Peyer's patch (tissue), 4 donors: ENCODE results near the gene C1orf35.

Experiments
- POLR2A ChIP-seq, 2 donors: fragments of 450-650 bp; IDR thresholded peaks; one replicate each; pipeline ENCODE4 v1.5.1; 2017; ENCODE audit warnings: antibody characterized with exemption in 2 of 2, mild to moderate bottlenecking in 2 of 2, moderate library complexity in 2 of 2
- TF ChIP-seq, protein P1 (sequence below), 6 experiments: fragments of 450-650 bp in 4 of 6; fragments of 200-600 bp in 2 of 6; sonication (generic) in 1 of 6; IDR thresholded peaks; one replicate each; pipeline ENCODE4 v1.5.1; 2017 to 2019; ENCODE audit warnings: antibody characterized with exemption in 6 of 6, mild to moderate bottlenecking in 3 of 6, moderate library complexity in 1 of 6

DNA sequence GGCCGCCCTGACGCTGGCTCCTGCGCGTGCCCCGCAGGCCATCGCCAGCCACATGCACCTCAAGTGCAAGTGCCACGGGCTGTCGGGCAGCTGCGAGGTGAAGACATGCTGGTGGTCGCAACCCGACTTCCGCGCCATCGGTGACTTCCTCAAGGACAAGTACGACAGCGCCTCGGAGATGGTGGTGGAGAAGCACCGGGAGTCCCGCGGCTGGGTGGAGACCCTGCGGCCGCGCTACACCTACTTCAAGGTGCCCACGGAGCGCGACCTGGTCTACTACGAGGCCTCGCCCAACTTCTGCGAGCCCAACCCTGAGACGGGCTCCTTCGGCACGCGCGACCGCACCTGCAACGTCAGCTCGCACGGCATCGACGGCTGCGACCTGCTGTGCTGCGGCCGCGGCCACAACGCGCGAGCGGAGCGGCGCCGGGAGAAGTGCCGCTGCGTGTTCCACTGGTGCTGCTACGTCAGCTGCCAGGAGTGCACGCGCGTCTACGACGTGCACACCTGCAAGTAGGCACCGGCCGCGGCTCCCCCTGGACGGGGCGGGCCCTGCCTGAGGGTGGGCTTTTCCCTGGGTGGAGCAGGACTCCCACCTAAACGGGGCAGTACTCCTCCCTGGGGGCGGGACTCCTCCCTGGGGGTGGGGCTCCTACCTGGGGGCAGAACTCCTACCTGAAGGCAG is 44.0 kb downstream of the C1orf35 start:
- TF ChIP-seq, protein P1, sequence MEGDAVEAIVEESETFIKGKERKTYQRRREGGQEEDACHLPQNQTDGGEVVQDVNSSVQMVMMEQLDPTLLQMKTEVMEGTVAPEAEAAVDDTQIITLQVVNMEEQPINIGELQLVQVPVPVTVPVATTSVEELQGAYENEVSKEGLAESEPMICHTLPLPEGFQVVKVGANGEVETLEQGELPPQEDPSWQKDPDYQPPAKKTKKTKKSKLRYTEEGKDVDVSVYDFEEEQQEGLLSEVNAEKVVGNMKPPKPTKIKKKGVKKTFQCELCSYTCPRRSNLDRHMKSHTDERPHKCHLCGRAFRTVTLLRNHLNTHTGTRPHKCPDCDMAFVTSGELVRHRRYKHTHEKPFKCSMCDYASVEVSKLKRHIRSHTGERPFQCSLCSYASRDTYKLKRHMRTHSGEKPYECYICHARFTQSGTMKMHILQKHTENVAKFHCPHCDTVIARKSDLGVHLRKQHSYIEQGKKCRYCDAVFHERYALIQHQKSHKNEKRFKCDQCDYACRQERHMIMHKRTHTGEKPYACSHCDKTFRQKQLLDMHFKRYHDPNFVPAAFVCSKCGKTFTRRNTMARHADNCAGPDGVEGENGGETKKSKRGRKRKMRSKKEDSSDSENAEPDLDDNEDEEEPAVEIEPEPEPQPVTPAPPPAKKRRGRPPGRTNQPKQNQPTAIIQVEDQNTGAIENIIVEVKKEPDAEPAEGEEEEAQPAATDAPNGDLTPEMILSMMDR (IDR thresholded peaks at IDR 0.05) = no peak
- no peak for TF ChIP-seq POLR2A (IDR thresholded peaks at IDR 0.05)
